Measurements from ENCODE around the gene FKBP3.

DNA sequence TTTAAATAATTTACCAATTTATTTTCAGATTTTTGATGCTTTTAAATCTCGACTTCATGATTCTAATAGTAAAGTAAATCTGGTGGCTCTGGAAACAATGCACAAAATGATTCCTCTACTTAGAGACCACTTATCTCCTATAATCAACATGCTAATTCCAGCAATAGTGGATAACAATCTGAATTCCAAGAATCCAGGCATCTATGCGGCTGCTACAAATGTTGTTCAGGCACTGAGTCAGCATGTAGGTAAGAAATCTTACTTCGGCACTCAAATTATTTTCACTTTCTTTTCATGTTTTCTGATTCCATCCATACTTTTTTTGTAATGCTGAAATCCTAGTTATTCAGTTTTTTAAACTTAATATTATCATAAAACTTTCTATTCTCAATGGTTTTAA is 65.9 kb downstream of the FKBP3 start:
- TF ChIP-seq EZH2phosphoT487 (IDR thresholded peaks at IDR 0.05; ENCODE audit: borderline replicate concordance, low read length), result no peak
- TF ChIP-seq, protein P1, sequence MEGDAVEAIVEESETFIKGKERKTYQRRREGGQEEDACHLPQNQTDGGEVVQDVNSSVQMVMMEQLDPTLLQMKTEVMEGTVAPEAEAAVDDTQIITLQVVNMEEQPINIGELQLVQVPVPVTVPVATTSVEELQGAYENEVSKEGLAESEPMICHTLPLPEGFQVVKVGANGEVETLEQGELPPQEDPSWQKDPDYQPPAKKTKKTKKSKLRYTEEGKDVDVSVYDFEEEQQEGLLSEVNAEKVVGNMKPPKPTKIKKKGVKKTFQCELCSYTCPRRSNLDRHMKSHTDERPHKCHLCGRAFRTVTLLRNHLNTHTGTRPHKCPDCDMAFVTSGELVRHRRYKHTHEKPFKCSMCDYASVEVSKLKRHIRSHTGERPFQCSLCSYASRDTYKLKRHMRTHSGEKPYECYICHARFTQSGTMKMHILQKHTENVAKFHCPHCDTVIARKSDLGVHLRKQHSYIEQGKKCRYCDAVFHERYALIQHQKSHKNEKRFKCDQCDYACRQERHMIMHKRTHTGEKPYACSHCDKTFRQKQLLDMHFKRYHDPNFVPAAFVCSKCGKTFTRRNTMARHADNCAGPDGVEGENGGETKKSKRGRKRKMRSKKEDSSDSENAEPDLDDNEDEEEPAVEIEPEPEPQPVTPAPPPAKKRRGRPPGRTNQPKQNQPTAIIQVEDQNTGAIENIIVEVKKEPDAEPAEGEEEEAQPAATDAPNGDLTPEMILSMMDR (IDR thresholded peaks at IDR 0.05; ENCODE audit: low read depth, low read length, poor library complexity, severe bottlenecking), result no peak

Measured in DOHH2 (cell line).